Ishikawa (cell line): ENCODE data around the gene OGFR.

Source experiments
- CEBPB ChIP-seq: IDR thresholded peaks from 2 replicates; pipeline ENCODE4 v1.6.1; 2012
- CREB1 ChIP-seq: IDR thresholded peaks from 2 replicates; pipeline ENCODE4 v1.6.1; 2012; ENCODE audit warnings: low read depth
- EGR1 ChIP-seq: IDR thresholded peaks from 2 replicates; pipeline ENCODE4 v1.6.1; 2012
- EP300 ChIP-seq: IDR thresholded peaks from 2 replicates; pipeline ENCODE4 v1.6.1; 2012; ENCODE audit warnings: borderline replicate concordance
- TAF1 ChIP-seq: IDR thresholded peaks from 2 replicates; pipeline ENCODE4 v1.6.1; 2012; ENCODE audit warnings: low read depth, mild to moderate bottlenecking
- YY1 ChIP-seq: IDR thresholded peaks from 2 replicates; pipeline ENCODE4 v1.6.1; 2012; ENCODE audit warnings: low read depth
- TF ChIP-seq, protein P1 (sequence below): IDR thresholded peaks from 2 replicates; pipeline ENCODE4 v1.6.1; 2012
- TF ChIP-seq, protein P2 (sequence below): IDR thresholded peaks from 2 replicates; pipeline ENCODE4 v1.6.1; 2012; ENCODE audit warnings: low read depth, mild to moderate bottlenecking

DNA sequence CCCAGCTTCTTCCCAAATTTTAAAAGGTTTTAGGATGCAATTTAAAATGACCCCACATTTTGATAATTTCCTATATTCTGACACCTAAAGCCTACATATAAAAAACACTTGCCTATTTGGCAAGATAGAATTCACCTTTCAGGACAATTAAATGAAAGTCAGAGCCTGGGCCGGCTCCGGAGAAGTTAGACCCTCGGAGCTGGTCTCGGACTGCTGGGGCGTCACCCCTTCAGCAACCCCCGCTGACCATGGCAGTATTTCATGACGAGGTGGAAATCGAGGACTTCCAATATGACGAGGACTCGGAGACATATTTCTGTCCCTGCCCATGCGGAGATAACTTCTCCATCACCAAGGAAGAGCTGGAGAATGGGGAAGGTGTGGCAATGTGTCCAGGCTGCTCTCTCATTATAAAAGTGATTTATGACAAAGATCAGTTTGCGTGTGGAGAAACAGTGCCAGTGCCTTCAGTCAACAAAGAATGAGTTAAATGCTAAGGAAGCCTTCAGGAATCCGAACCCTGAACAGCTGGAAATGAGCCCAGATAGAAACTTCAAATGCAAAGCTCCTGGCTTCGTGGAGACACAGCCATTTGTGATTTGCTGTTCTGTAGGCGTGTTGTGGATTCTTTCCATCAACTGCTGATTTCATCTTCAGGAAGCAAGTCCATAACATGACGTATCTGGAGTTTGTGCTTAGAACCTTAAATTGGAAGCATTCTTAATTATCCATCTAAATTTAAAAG is 41.0 kb downstream of the OGFR start:
- TF ChIP-seq EGR1 (no peak), EP300 (no peak), TAF1 (no peak), CEBPB (no peak), YY1 (no peak), CREB1 (no peak)
- TF ChIP-seq, protein P1, sequence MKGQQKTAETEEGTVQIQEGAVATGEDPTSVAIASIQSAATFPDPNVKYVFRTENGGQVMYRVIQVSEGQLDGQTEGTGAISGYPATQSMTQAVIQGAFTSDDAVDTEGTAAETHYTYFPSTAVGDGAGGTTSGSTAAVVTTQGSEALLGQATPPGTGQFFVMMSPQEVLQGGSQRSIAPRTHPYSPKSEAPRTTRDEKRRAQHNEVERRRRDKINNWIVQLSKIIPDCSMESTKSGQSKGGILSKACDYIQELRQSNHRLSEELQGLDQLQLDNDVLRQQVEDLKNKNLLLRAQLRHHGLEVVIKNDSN: no peak
- TF ChIP-seq, protein P2, sequence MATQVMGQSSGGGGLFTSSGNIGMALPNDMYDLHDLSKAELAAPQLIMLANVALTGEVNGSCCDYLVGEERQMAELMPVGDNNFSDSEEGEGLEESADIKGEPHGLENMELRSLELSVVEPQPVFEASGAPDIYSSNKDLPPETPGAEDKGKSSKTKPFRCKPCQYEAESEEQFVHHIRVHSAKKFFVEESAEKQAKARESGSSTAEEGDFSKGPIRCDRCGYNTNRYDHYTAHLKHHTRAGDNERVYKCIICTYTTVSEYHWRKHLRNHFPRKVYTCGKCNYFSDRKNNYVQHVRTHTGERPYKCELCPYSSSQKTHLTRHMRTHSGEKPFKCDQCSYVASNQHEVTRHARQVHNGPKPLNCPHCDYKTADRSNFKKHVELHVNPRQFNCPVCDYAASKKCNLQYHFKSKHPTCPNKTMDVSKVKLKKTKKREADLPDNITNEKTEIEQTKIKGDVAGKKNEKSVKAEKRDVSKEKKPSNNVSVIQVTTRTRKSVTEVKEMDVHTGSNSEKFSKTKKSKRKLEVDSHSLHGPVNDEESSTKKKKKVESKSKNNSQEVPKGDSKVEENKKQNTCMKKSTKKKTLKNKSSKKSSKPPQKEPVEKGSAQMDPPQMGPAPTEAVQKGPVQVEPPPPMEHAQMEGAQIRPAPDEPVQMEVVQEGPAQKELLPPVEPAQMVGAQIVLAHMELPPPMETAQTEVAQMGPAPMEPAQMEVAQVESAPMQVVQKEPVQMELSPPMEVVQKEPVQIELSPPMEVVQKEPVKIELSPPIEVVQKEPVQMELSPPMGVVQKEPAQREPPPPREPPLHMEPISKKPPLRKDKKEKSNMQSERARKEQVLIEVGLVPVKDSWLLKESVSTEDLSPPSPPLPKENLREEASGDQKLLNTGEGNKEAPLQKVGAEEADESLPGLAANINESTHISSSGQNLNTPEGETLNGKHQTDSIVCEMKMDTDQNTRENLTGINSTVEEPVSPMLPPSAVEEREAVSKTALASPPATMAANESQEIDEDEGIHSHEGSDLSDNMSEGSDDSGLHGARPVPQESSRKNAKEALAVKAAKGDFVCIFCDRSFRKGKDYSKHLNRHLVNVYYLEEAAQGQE: no peak
